Activated CD4-positive, alpha-beta T cell treated with anti-CD3 and anti-CD28 coated beads, Interleukin-2, amount 10 ng/mL, durations not matched to agents 7 days and 5 days (primary cell): ENCODE measurements around the gene CISTR. TPM values are rescaled to one million over a fixed set of nuclear protein-coding genes. Genes with fewer than 3 reads are reported as not detected.

Experiments used
- CTCF ChIA-PET: fragments of 350-600 bp; sonication (Branson Sonifier 250); formaldehyde crosslinking; loops from one replicate; lab custom pipeline; 2021; ENCODE audit warnings: antibody characterized with exemption; lab: Charles Lee
- POLR2A ChIA-PET: fragments of 350-600 bp; sonication (Branson Sonifier 250); formaldehyde crosslinking; loops from one replicate; lab custom pipeline; 2021; ENCODE audit warnings: antibody characterized with exemption; lab: Charles Lee
- DNase-seq: peaks from one replicate; pipeline ENCODE4 v3.0.0-alpha.2; 2020
- H3K27ac Mint-ChIP-seq: one replicate; pipeline ENCODE4 v1.8.0; 2021; ENCODE audit warnings: mild to moderate bottlenecking, moderate library complexity, mixed read lengths
- H3K27me3 Mint-ChIP-seq: one replicate; pipeline ENCODE4 v1.8.0; 2021; ENCODE audit warnings: mixed read lengths
- H3K36me3 Mint-ChIP-seq: one replicate; pipeline ENCODE4 v1.8.0; 2021; ENCODE audit warnings: low read depth, mixed read lengths
- H3K4me1 Mint-ChIP-seq: one replicate; pipeline ENCODE4 v1.8.0; 2021; ENCODE audit warnings: mixed read lengths
- H3K4me3 Mint-ChIP-seq: one replicate; pipeline ENCODE4 v1.8.0; 2021; ENCODE audit warnings: mild to moderate bottlenecking, moderate library complexity, mixed read lengths
- H3K9me3 Mint-ChIP-seq: one replicate; pipeline ENCODE4 v1.8.0; 2021; ENCODE audit warnings: mixed read lengths
- total RNA-seq, 2 experiments: library from RNA; stranded (reverse); gene quantifications; one replicate each; pipeline ENCODE4 v1.2.3, GENCODE V29; 2021

Gene CISTR
- total RNA-seq, 2 experiments from 2014 or later = not detected

- Mint-ChIP-seq H3K9me3 (no peaks in the 10 kb centered on the region), H3K27ac (no peak overlapping the region), H3K36me3 (no peaks in the 10 kb centered on the region), H3K27me3 (peaks cover 11% of the 10 kb centered on the region), H3K4me3 (peak overlapping the region; percentile 32), H3K4me1 (peaks cover 17% of the 10 kb centered on the region)
- no peak for DNase-seq
- POLR2A ChIA-PET = no interaction called here
- CTCF ChIA-PET = interaction anchor here (1.0 kb wide), 1 partner anchor 48 kb away, joined by 3 read pairs; no protein-coding TSS in a partner anchor
Measured at GRCh38 chr12:53749986-53750811, 1.6 kb downstream of the CISTR start.

DNA sequence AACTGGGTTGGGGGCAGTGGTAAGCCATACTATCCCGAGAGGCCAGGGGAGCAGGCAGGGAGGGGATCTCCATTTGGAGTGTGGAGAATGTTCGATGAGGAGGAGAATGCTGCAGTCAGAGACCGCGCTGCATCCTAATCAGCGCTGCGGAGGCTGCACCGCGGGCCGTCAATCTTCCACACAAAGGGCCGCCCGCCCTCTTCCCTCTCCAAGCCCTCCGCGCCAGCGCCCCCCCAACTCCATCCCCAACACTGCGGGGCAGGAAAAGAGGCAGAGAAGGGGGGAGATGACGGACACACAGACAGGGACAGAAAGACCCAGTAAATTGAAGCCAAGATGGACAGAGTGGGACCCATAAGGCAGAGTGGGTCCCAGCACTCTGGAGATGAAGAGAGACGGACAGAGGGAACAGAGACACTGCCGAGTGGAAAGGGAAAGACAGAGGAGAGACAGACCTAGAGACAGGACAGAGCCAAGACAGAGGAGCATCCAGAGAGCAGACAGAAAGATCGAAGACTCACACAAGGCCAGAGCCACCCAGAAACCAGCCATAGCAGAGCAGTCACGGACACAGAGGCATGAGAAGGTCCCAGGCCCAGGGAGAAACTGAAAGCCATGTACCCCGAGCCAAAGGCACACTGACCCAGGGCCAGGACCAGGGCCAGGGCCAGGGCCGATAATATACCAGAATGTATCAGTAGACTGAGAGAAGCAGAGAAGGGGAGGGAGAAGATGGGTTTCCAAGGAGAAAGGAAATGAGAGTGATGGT lies 3.5 kb downstream of the CISTR start:
- Mint-ChIP-seq H3K36me3 (no peaks in the 10 kb centered on the region), H3K4me3 (no peak overlapping the region), H3K9me3 (no peaks in the 10 kb centered on the region), H3K27ac (no peak overlapping the region), H3K4me1 (peaks cover 19% of the 10 kb centered on the region), H3K27me3 (peaks cover 29% of the 10 kb centered on the region)
- no peak for DNase-seq
- CTCF ChIA-PET = interaction anchor here (6.1 to 9.3 kb wide), 3 partner anchors 8 to 48 kb away, joined by 55 to 155 read pairs (median 110); partner anchors contain the start of gene CALCOCO1
- POLR2A ChIA-PET = no interaction called here

DNA sequence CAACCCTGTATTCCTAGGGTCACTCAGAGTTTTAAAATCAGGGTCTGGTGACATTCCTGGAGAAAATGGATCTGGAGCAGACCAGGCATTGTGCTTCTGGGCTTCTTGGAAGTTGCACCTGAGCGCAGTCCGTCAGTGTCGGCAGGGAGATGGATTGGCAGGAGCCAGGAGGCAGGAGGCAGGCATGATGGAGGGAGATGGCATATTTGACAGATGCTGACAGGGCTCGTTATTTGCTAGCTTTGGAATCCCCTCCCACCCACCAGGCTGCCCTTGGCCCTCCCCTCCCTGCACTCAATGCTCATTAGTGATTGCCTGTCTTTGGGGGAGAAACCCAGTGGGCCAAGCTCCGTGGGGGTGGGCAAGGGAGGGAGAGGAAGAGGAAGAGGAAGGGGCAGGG lies 4.7 kb downstream of the CISTR start:
- ChIA-PET CTCF (interaction anchor here (1.0 to 9.3 kb wide), 18 partner anchors 10 to 421 kb away, joined by 3 to 155 read pairs (median 5); partner anchors contain the start of genes ATP5MC2 and CALCOCO1), POLR2A (no interaction called here)
- H3K4me3 Mint-ChIP-seq = no peak overlapping the region
- no peaks in the 10 kb centered on the region for H3K36me3 Mint-ChIP-seq
- no peak overlapping the region for H3K27ac Mint-ChIP-seq
- H3K27me3 Mint-ChIP-seq = peaks cover 36% of the 10 kb centered on the region
- DNase-seq = no peak
- peaks cover 20% of the 10 kb centered on the region for H3K4me1 Mint-ChIP-seq
- H3K9me3 Mint-ChIP-seq = no peaks in the 10 kb centered on the region

DNA sequence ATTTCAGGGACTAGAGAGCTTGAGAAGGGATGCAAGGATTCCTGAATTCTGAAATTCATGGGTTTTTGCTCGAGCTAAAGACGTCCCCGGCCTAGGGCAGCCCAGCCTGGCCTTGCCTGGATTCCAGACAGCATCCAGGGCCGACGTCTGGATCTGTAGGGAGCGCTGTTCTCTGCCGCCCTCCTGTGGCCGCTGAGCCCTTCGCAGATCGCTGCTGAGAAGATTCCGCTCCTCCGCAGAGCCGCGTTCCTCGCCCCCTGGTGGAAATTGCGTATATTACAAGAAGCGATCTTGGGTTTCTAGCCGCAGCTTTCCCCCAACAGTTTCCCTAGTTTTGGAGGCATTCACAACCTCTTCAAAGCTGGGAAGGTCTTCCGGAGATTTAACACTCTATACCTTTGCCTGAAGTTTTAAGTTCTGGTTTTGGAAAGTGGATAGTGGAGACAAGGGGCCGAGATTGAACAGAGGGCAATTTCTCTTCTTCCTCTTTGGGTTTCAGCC lies 5.1 kb downstream of the CISTR start:
- H3K27me3 Mint-ChIP-seq = peaks cover 37% of the 10 kb centered on the region
- no peaks in the 10 kb centered on the region for H3K9me3 Mint-ChIP-seq
- no peak overlapping the region for H3K4me3 Mint-ChIP-seq
- ChIA-PET CTCF (interaction anchor here (0.8 to 9.3 kb wide), 25 partner anchors 8 to 421 kb away, joined by 3 to 155 read pairs (median 5); partner anchors contain the start of genes ATP5MC2 and CALCOCO1), POLR2A (no interaction called here)
- DNase-seq = peak; percentile 91
- no peak overlapping the region for H3K27ac Mint-ChIP-seq
- H3K4me1 Mint-ChIP-seq = peaks cover 17% of the 10 kb centered on the region
- H3K36me3 Mint-ChIP-seq = no peaks in the 10 kb centered on the region

GRCh38 chr12:53744751-53745150 lies 7.0 kb downstream of the CISTR start:
- Mint-ChIP-seq H3K9me3 (no peaks in the 10 kb centered on the region), H3K27ac (no peak overlapping the region), H3K4me3 (no peak overlapping the region), H3K4me1 (peaks cover 17% of the 10 kb centered on the region), H3K27me3 (peaks cover 34% of the 10 kb centered on the region), H3K36me3 (no peaks in the 10 kb centered on the region)
- DNase-seq = no peak
- POLR2A ChIA-PET = no interaction called here
- CTCF ChIA-PET = interaction anchor here (1.7 to 9.3 kb wide), 7 partner anchors 8 to 68 kb away, joined by 5 to 155 read pairs (median 18); partner anchors contain the start of genes ATP5MC2, CALCOCO1 and CISTR

DNA sequence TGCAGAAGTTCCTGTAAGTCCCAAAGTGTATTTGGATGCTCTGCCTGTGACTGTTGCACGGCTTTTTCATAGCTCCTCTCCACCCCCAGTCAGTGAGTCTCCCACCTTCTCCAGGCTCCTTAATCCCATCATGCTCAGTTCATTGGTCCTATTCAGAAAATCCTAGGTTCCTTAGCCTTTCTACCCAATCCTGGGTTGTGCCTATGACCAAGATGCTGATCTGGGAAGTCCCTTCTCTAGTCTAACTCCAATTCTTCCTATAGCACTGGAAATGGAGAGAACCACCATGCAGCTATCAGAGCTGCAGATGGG lies 7.7 kb downstream of the CISTR start:
- no peaks in the 10 kb centered on the region for H3K9me3 Mint-ChIP-seq
- POLR2A ChIA-PET = no interaction called here
- DNase-seq = no peak
- H3K4me1 Mint-ChIP-seq = peaks cover 22% of the 10 kb centered on the region
- H3K36me3 Mint-ChIP-seq = no peaks in the 10 kb centered on the region
- CTCF ChIA-PET = interaction anchor here (0.7 to 9.3 kb wide), 16 partner anchors 9 to 447 kb away, joined by 3 to 155 read pairs (median 4); partner anchors contain the start of genes ATP5MC2, CALCOCO1 and CISTR
- no peak overlapping the region for H3K27ac Mint-ChIP-seq
- no peak overlapping the region for H3K4me3 Mint-ChIP-seq
- peaks cover 41% of the 10 kb centered on the region for H3K27me3 Mint-ChIP-seq

GRCh38 chr12:53743266-53744129 lies 8.3 kb downstream of the CISTR start:
- Mint-ChIP-seq H3K36me3 (no peaks in the 10 kb centered on the region), H3K27ac (no peak overlapping the region), H3K4me1 (peaks cover 26% of the 10 kb centered on the region), H3K4me3 (no peak overlapping the region), H3K9me3 (no peaks in the 10 kb centered on the region), H3K27me3 (peaks cover 46% of the 10 kb centered on the region)
- DNase-seq = peak; percentile 67
- ChIA-PET POLR2A (no interaction called here), CTCF (interaction anchor here (0.7 to 9.3 kb wide), 18 partner anchors 9 to 448 kb away, joined by 3 to 155 read pairs (median 5); partner anchors contain the start of genes ATP5MC2, CALCOCO1 and CISTR)

DNA sequence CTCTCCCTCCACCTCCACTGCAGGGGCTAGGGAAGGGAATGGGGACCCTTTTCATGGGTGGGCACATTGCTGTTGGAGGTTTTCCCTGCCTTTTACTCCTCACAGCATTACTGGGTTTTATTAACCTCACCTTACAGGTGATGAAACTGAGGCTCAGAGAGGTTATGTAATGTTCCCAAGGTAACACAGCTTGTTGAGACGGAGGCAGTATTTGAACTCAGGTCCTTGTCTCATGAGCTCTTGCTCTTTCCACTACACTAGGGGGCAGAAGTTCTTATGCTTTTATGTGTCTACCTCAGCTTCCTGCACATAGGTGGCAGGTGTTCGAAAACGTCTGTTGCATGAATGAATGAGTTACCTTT lies 11.7 kb downstream of the CISTR start:
- H3K9me3 Mint-ChIP-seq = no peaks in the 10 kb centered on the region
- no peaks in the 10 kb centered on the region for H3K36me3 Mint-ChIP-seq
- peaks cover 63% of the 10 kb centered on the region for H3K27me3 Mint-ChIP-seq

GRCh38 chr12:53739214-53740129 lies 12.3 kb downstream of the CISTR start:
- DNase-seq = no peak
- ChIA-PET CTCF (interaction anchor here (0.8 to 9.3 kb wide), 3 partner anchors 7 to 37 kb away, joined by 4 to 155 read pairs (median 9); partner anchors contain the start of gene CALCOCO1), POLR2A (no interaction called here)
- peaks cover 56% of the 10 kb centered on the region for H3K27me3 Mint-ChIP-seq
- peaks cover 15% of the 10 kb centered on the region for H3K4me1 Mint-ChIP-seq
- no peaks in the 10 kb centered on the region for H3K36me3 Mint-ChIP-seq
- no peak overlapping the region for H3K4me3 Mint-ChIP-seq
- no peaks in the 10 kb centered on the region for H3K9me3 Mint-ChIP-seq
- H3K27ac Mint-ChIP-seq = no peak overlapping the region

More for the DNA sequence above, 11.7 kb downstream of the CISTR start:
- H3K4me3 Mint-ChIP-seq = no peak overlapping the region
- POLR2A ChIA-PET = no interaction called here
- CTCF ChIA-PET = interaction anchor here (9.3 kb wide), 1 partner anchor 9 kb away, joined by 155 read pairs; the partner anchor contains the start of gene CALCOCO1
- peaks cover 15% of the 10 kb centered on the region for H3K4me1 Mint-ChIP-seq
- DNase-seq = no peak
- H3K27ac Mint-ChIP-seq = no peak overlapping the region

GRCh38 chr12:53738406-53739213 lies 13.2 kb downstream of the CISTR start:
- CTCF ChIA-PET = interaction anchor here (0.6 to 9.3 kb wide), 5 partner anchors 7 to 112 kb away, joined by 3 to 155 read pairs (median 7); partner anchors contain the start of gene CALCOCO1
- Mint-ChIP-seq H3K4me3 (no peak overlapping the region), H3K4me1 (peaks cover 19% of the 10 kb centered on the region), H3K9me3 (no peaks in the 10 kb centered on the region), H3K36me3 (no peaks in the 10 kb centered on the region), H3K27me3 (peaks cover 52% of the 10 kb centered on the region), H3K27ac (no peak overlapping the region)
- POLR2A ChIA-PET = no interaction called here
- DNase-seq = peak; percentile 17
